AG04449 (cell line): ENCODE results near the gene OR10G4.

ENCODE experiments used
- CTCF ChIA-PET: fragments of 350-600 bp; formaldehyde crosslinking; extraction: SDS; loops from one replicate; lab custom pipeline; 2021; ENCODE audit warnings: antibody characterized with exemption; lab: Yijun Ruan, JAX
- POLR2A ChIA-PET: fragments of 400-600, 350-600 bp; formaldehyde crosslinking; extraction: SDS; loops from one replicate; lab custom pipeline; 2020; ENCODE audit warnings: antibody characterized with exemption, inconsistent platforms; lab: Yijun Ruan, JAX
- DNase-seq: peaks from one replicate; pipeline ENCODE4 v3.0.0-alpha.2; 2010; ENCODE audit warnings: low read depth, low spot score
- H3K4me3 ChIP-seq: 2 replicates; pipeline ENCODE4 v1.5.1; 2011; ENCODE audit warnings: low read depth, mild to moderate bottlenecking, control low read depth, low read length
- TF ChIP-seq, protein P1 (sequence below): IDR thresholded peaks from one replicate; pipeline ENCODE4 v1.5.1; 2011; ENCODE audit warnings: mild to moderate bottlenecking, moderate library complexity, low read length, control low read depth, inconsistent platforms; ENCODE audit not compliant: insufficient read depth; ENCODE audit errors: missing control alignments

OR10G4 gene

DNA sequence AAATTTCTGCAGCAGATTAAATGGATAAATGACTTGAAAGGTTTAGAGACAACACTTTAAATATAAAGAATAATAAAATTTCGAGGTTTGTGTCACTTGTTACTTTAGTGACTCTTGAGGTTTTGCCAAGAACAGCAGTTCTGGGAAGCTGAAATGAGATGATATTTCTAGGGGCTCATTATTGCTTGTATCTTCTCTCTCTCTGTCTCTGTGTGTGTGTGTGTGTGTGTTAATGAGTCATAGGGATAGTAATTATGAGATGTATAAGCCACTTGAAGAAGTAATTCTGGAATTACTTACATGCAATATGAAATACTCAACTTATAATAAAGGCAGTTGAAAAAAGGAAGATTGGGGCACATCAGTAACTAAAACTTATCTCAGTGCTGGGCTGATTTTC is 38.0 kb downstream of the OR10G4 start:
- TF ChIP-seq, protein P1, sequence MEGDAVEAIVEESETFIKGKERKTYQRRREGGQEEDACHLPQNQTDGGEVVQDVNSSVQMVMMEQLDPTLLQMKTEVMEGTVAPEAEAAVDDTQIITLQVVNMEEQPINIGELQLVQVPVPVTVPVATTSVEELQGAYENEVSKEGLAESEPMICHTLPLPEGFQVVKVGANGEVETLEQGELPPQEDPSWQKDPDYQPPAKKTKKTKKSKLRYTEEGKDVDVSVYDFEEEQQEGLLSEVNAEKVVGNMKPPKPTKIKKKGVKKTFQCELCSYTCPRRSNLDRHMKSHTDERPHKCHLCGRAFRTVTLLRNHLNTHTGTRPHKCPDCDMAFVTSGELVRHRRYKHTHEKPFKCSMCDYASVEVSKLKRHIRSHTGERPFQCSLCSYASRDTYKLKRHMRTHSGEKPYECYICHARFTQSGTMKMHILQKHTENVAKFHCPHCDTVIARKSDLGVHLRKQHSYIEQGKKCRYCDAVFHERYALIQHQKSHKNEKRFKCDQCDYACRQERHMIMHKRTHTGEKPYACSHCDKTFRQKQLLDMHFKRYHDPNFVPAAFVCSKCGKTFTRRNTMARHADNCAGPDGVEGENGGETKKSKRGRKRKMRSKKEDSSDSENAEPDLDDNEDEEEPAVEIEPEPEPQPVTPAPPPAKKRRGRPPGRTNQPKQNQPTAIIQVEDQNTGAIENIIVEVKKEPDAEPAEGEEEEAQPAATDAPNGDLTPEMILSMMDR, result no peak
- no peak for DNase-seq
- no peak overlapping the region for H3K4me3 ChIP-seq
- CTCF ChIA-PET, result no interaction called here
- POLR2A ChIA-PET, result no interaction called here

DNA sequence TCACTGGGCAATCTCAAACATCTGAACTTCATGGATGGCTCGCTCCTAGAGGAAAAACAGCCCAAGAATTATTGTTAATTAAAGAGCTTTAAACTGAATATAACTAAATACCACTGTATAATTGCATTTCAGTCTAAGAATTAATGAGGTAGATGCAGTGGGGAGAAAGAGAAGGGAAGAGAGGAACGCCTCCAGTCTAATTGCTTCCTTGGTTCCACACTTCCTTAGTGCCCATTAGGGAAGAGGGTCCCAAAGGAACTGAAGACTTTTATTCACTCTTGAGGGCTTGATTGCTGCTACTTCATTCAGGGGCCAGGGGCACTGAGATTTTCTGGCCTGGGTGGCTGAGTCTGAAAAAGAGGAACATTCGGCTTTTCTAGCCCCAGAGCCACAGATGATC is 40.2 kb downstream of the OR10G4 start:
- TF ChIP-seq, protein P1, result no peak
- ChIA-PET POLR2A (no interaction called here), CTCF (no interaction called here)
- no peak overlapping the region for H3K4me3 ChIP-seq
- no peak for DNase-seq
